ENCODE data around the gene PPAN. TPM values are rescaled to one million over a fixed set of nuclear protein-coding genes. Genes with fewer than 3 reads are reported as not detected.

The PPAN gene
- total RNA-seq, 1 experiment from 2014 or later = 101 TPM

DNA sequence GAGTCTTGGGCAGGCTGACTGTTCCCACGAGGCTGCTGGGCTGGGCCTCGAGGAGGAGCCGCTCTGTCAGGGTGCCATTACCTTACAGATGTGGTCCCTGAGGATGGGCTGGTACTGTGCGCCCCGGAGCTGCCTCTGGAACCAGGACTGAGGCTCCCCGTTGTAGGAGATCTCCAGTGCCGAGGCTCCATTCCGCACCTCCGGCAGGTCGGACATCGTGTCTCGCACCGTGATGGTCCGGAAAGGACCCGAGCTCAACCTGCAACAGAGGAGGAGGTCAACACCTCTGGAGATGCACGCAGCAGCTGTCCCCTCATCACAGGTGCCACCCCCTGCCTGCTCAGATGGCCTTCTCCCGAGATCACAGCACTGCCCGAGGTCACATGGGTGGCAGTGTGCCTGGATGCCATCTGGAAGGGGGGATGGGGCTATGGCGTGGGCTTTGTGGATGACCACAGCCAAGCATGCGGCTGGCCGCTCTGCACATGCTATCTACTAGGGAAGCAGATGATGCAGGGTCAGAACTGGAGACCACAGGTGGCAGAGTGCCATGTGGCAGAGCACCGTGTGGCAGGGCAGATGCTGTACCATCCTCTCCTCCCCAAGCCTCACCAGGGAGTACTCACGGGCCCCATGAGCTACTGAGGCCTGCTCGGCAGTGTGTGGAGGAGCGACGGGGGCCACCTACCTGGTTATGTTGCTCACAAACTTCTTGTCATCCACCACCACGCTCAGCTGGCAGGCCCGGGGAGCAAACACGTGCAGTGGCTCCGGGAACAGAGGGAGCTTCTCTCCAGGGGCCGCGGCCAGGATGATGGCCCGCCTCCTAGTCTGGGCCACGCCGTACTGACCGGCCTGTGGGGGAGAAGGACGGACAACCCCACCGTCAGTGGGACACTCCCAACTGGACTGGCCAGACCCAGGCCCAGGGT is 31.9 kb downstream of the PPAN start:
- H3K27ac ChIP-seq (ENCODE audit: low read depth, low read length) = no peak overlapping the region
- ChIA-PET RAD21 (ENCODE audit: low non-redundant PET in 1 of 2, low total read pairs in 2 of 2, uncharacterized antibody in 2 of 2, unreplicated experiment in 2 of 2) (interaction anchor here in 1 of 2 experiments (0.6 kb wide), 1 partner anchor 25 kb away, joined by 5 read pairs; no protein-coding TSS in a partner anchor), CTCF (no interaction called here), POLR2A (no interaction called here)
- TF ChIP-seq, protein P1, sequence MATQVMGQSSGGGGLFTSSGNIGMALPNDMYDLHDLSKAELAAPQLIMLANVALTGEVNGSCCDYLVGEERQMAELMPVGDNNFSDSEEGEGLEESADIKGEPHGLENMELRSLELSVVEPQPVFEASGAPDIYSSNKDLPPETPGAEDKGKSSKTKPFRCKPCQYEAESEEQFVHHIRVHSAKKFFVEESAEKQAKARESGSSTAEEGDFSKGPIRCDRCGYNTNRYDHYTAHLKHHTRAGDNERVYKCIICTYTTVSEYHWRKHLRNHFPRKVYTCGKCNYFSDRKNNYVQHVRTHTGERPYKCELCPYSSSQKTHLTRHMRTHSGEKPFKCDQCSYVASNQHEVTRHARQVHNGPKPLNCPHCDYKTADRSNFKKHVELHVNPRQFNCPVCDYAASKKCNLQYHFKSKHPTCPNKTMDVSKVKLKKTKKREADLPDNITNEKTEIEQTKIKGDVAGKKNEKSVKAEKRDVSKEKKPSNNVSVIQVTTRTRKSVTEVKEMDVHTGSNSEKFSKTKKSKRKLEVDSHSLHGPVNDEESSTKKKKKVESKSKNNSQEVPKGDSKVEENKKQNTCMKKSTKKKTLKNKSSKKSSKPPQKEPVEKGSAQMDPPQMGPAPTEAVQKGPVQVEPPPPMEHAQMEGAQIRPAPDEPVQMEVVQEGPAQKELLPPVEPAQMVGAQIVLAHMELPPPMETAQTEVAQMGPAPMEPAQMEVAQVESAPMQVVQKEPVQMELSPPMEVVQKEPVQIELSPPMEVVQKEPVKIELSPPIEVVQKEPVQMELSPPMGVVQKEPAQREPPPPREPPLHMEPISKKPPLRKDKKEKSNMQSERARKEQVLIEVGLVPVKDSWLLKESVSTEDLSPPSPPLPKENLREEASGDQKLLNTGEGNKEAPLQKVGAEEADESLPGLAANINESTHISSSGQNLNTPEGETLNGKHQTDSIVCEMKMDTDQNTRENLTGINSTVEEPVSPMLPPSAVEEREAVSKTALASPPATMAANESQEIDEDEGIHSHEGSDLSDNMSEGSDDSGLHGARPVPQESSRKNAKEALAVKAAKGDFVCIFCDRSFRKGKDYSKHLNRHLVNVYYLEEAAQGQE (IDR thresholded peaks at IDR 0.05; ENCODE audit: low read depth) = no peak
- TF ChIP-seq SRF (IDR thresholded peaks at IDR 0.05; ENCODE audit: low read depth) (no peak), EZH2 (IDR thresholded peaks at IDR 0.05) (no peak), FOSL1 (IDR thresholded peaks at IDR 0.05; ENCODE audit: low read depth) (no peak), CEBPB (IDR thresholded peaks at IDR 0.05; ENCODE audit: low read depth) (no peak), EGR1 (IDR thresholded peaks at IDR 0.05; ENCODE audit: low read depth) (no peak), POLR2AphosphoS5 (IDR thresholded peaks at IDR 0.05; ENCODE audit: low read depth, low read length) (no peak)
- TF ChIP-seq, protein P2, sequence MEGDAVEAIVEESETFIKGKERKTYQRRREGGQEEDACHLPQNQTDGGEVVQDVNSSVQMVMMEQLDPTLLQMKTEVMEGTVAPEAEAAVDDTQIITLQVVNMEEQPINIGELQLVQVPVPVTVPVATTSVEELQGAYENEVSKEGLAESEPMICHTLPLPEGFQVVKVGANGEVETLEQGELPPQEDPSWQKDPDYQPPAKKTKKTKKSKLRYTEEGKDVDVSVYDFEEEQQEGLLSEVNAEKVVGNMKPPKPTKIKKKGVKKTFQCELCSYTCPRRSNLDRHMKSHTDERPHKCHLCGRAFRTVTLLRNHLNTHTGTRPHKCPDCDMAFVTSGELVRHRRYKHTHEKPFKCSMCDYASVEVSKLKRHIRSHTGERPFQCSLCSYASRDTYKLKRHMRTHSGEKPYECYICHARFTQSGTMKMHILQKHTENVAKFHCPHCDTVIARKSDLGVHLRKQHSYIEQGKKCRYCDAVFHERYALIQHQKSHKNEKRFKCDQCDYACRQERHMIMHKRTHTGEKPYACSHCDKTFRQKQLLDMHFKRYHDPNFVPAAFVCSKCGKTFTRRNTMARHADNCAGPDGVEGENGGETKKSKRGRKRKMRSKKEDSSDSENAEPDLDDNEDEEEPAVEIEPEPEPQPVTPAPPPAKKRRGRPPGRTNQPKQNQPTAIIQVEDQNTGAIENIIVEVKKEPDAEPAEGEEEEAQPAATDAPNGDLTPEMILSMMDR (IDR thresholded peaks at IDR 0.05 in 2 of 3, conservative IDR thresholded peaks at IDR 0.05 in 1 of 3; ENCODE audit: borderline replicate concordance in 1 of 3, insufficient read depth in 1 of 3, low read depth in 2 of 3, low read length in 2 of 3) = no peak
- TF ChIP-seq, protein P3, sequence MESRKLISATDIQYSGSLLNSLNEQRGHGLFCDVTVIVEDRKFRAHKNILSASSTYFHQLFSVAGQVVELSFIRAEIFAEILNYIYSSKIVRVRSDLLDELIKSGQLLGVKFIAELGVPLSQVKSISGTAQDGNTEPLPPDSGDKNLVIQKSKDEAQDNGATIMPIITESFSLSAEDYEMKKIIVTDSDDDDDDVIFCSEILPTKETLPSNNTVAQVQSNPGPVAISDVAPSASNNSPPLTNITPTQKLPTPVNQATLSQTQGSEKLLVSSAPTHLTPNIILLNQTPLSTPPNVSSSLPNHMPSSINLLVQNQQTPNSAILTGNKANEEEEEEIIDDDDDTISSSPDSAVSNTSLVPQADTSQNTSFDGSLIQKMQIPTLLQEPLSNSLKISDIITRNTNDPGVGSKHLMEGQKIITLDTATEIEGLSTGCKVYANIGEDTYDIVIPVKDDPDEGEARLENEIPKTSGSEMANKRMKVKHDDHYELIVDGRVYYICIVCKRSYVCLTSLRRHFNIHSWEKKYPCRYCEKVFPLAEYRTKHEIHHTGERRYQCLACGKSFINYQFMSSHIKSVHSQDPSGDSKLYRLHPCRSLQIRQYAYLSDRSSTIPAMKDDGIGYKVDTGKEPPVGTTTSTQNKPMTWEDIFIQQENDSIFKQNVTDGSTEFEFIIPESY (IDR thresholded peaks at IDR 0.05; ENCODE audit: extremely low read depth, insufficient replicate concordance, low read length) = no peak
- no TSS peak for BruUV-seq (replicated peaks)
- H3K27me3 ChIP-seq (ENCODE audit: insufficient read depth, low read length) = no peaks in the 10 kb centered on the region
- intact Hi-C loops (cut with micrococcal nuclease) = no loop called here
- H3K9me3 ChIP-seq (ENCODE audit: control insufficient read depth in 1 of 2, insufficient read depth in 1 of 2, low read depth in 1 of 2, low read length in 2 of 2) = no peaks in the 10 kb centered on the region
- no peak overlapping the region for H3K4me2 ChIP-seq (ENCODE audit: low read length)
- H3K9me2 ChIP-seq (ENCODE audit: insufficient read depth) = no peaks in the 10 kb centered on the region
- no peak for ATAC-seq
- peaks cover 53 to 82% of the 10 kb centered on the region in 2 experiments for H3K36me3 ChIP-seq (ENCODE audit: control insufficient read depth in 1 of 2, insufficient read depth in 2 of 2, low read length in 2 of 2)
- no peak overlapping the region for H3K9ac ChIP-seq (ENCODE audit: low read length)
- no peak overlapping the region for H2AFZ ChIP-seq (ENCODE audit: low read depth, low read length, poor library complexity, severe bottlenecking)
- H3K4me3 ChIP-seq (replicated peaks in 1 of 2; ENCODE audit: low read depth in 1 of 2, low read length in 2 of 2) = no peak overlapping the region
- no peaks in the 10 kb centered on the region; the same call in 1 of the 2 replicates for H3K79me2 ChIP-seq (ENCODE audit: insufficient read depth, low read length)
- no peak for DNase-seq (ENCODE audit: low read depth, low spot score)
- H4K20me1 ChIP-seq (ENCODE audit: insufficient read depth) = no peaks in the 10 kb centered on the region
- H3K4me1 ChIP-seq (ENCODE audit: control insufficient read depth in 1 of 2, insufficient read depth in 2 of 2, low read length in 2 of 2) = no peaks in the 10 kb centered on the region
